ENCODE results near the gene ABHD12B. TPM values are rescaled to one million over a fixed set of nuclear protein-coding genes. Genes with fewer than 3 reads are reported as not detected.
"Not testable (repeated sequence)": the region's sequence is repeated elsewhere in the genome, so short reads cannot be mapped to it uniquely, and the experiment has no call there.

Gene ABHD12B
- polyA plus RNA-seq, 1 of the 3 experiments (the other 2 are of a cell fraction), result not detected

DNA sequence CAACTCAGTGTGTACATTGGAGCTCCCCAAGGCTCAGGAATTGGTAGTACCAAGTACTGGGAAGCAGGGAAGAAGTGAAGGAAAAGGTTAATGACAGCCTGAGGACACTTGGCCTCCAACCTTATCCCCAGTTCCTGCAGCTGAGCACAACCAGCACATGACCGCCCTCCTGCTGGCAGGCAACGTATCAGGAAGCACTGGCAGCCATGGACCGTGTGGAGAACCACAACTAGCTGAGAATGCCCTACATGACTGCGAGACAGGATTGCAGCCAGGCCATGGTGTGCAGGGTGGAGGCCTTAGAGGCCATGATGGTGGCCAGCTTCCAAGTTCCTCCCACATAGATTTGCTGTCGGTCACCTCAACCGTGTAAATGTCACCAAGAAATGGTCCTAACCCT is 45.6 kb downstream of the ABHD12B start:
- Histone ChIP-seq H2AFZ (ENCODE audit: low read depth) (no peak overlapping the region), H3K9me3 (no peaks in the 10 kb centered on the region), H3F3A (replicated peaks; ENCODE audit: insufficient read depth) (peaks cover 7% of the 10 kb centered on the region), H3K9me2 (no peaks in the 10 kb centered on the region), H3K9ac (no peak overlapping the region), H3K36me3 (replicated peaks in 1 of 2; ENCODE audit: control insufficient read depth in 1 of 2, insufficient read depth in 2 of 2, low read length in 1 of 2) (peaks cover 19 to 37% of the 10 kb centered on the region in 2 experiments), H3K27me3 (ENCODE audit: insufficient read depth) (no peaks in the 10 kb centered on the region), H3K27ac (ENCODE audit: low read depth in 2 of 2, low read length in 1 of 2) (no peak overlapping the region), H3K79me2 (ENCODE audit: insufficient read depth) (no peaks in the 10 kb centered on the region), H3K4me2 (no peak overlapping the region), H3K4me1 (ENCODE audit: control insufficient read depth in 1 of 2, insufficient read depth in 2 of 2, low read depth in 1 of 2, low read length in 1 of 2) (no peaks in the 10 kb centered on the region; a peak in 1 of 4 replicates), H4K20me1 (ENCODE audit: insufficient read depth) (no peaks in the 10 kb centered on the region), H3K4me3 (ENCODE audit: low read depth in 2 of 2, low read length in 1 of 2) (no peak overlapping the region)
- TF ChIP-seq CHD2 (IDR thresholded peaks at IDR 0.05; ENCODE audit: low read length, partially characterized antibody) (no peak), NFIC (IDR thresholded peaks at IDR 0.05; ENCODE audit: borderline replicate concordance) (no peak)
- CTCF ChIA-PET, result no interaction called here
- DNase-seq, result no peak
- 100% methylated on average over 5 of the region's 6 CpGs for WGBS (ENCODE audit: low lambda C conversion rate)
- POLR2A ChIA-PET, result no interaction called here

DNA sequence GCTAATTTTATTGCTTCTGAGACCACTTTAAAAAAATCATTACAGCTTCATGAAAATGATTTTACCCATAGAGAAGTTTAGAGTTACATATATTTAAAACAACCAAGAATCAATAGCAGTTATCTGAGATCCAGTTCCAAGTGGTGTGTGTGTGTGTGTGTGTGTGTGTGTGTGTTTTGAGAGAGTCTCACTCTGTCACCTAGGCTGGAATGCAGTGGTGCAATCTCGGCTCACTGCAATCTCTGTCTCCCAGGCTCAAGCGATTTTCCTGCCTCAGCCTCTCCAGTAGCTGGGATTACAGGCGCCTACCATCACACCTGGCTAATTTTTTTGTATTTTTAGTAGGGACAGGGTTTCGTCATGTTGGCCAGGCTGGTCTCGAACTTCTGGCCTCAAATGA is 47.7 kb downstream of the ABHD12B start:
- CTCF ChIA-PET; H2AFZ ChIP-seq (ENCODE audit: low read depth); H3F3A ChIP-seq (replicated peaks; ENCODE audit: insufficient read depth); H3K27ac ChIP-seq (ENCODE audit: low read depth in 2 of 2, low read length in 1 of 2); H3K79me2 ChIP-seq (ENCODE audit: insufficient read depth); POLR2A ChIA-PET; H3K9ac ChIP-seq; H3K4me1 ChIP-seq (ENCODE audit: control insufficient read depth in 1 of 2, insufficient read depth in 2 of 2, low read depth in 1 of 2, low read length in 1 of 2); H3K27me3 ChIP-seq (ENCODE audit: insufficient read depth); DNase-seq; H3K4me3 ChIP-seq (ENCODE audit: low read depth in 2 of 2, low read length in 1 of 2); H3K9me3 ChIP-seq; H3K4me2 ChIP-seq; H3K9me2 ChIP-seq; H4K20me1 ChIP-seq (ENCODE audit: insufficient read depth): not testable (repeated sequence)
- 94% methylated on average over 5 of the region's 5 CpGs for WGBS (ENCODE audit: low lambda C conversion rate)
- H3K36me3 ChIP-seq (replicated peaks in 1 of 2; ENCODE audit: control insufficient read depth in 1 of 2, insufficient read depth in 2 of 2, low read length in 1 of 2), result peaks cover 16 to 43% of the 10 kb centered on the region in 2 experiments

DNA sequence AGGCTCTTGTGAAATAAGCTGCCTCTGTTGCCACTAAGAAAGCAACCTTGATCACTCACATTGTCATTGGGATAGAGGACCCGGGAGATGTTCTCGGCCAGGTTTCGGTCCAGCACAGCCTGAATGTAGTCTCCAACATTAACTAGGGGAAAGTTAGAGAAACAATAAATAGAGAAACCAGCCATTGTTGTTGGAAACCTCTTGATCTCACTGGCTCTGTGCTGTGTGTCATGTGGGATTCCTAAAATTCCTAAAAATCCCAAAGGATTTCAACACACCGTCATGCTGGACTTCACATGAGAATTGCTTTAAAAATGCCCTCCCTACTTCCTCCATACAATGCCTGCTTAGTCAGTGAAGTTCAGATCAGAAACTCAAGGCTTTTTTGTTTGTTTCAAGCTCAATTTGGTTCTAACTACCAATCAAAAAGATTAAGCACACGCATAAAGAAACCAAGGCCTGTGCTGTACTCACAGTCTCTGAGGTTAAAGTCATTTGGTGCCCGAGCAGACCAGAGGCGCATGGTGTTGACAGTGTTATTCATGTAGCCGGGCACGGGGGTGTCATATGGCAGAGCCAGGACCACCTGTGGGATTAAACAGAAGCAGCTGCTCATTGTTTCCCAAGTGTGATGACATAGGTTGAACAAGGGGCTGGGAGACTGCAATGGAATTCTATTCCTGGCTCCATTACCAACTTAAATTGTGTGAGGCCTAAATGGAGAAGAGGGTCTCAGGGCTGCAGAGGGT is 48.8 kb downstream of the ABHD12B start:
- peaks cover 7% of the 10 kb centered on the region for H3F3A ChIP-seq (replicated peaks; ENCODE audit: insufficient read depth)
- WGBS (ENCODE audit: low lambda C conversion rate), result 87% methylated on average over 9 of the region's 9 CpGs
- no peak overlapping the region for H3K9ac ChIP-seq
- H3K4me1 ChIP-seq (ENCODE audit: control insufficient read depth in 1 of 2, insufficient read depth in 2 of 2, low read depth in 1 of 2, low read length in 1 of 2), result peaks cover 0 to 7% of the 10 kb centered on the region in 2 experiments; a peak in 3 of 4 replicates
- H4K20me1 ChIP-seq (ENCODE audit: insufficient read depth), result no peaks in the 10 kb centered on the region
- ChIA-PET CTCF (no interaction called here), POLR2A (no interaction called here)
- peak overlapping the region in 1 of 2 experiments; percentile 47; a peak in 2 of 4 replicates for H3K27ac ChIP-seq (ENCODE audit: low read depth in 2 of 2, low read length in 1 of 2)
- H2AFZ ChIP-seq (ENCODE audit: low read depth), result peak overlapping the region; percentile 16; the same call in 1 of the 2 replicates
- H3K27me3 ChIP-seq (ENCODE audit: insufficient read depth), result no peaks in the 10 kb centered on the region
- H3K79me2 ChIP-seq (ENCODE audit: insufficient read depth), result no peaks in the 10 kb centered on the region
- H3K9me2 ChIP-seq, result no peaks in the 10 kb centered on the region
- H3K36me3 ChIP-seq (replicated peaks in 1 of 2; ENCODE audit: control insufficient read depth in 1 of 2, insufficient read depth in 2 of 2, low read length in 1 of 2), result peaks cover 13 to 35% of the 10 kb centered on the region in 2 experiments
- DNase-seq, result no peak
- H3K9me3 ChIP-seq, result no peaks in the 10 kb centered on the region
- TF ChIP-seq, protein P1, sequence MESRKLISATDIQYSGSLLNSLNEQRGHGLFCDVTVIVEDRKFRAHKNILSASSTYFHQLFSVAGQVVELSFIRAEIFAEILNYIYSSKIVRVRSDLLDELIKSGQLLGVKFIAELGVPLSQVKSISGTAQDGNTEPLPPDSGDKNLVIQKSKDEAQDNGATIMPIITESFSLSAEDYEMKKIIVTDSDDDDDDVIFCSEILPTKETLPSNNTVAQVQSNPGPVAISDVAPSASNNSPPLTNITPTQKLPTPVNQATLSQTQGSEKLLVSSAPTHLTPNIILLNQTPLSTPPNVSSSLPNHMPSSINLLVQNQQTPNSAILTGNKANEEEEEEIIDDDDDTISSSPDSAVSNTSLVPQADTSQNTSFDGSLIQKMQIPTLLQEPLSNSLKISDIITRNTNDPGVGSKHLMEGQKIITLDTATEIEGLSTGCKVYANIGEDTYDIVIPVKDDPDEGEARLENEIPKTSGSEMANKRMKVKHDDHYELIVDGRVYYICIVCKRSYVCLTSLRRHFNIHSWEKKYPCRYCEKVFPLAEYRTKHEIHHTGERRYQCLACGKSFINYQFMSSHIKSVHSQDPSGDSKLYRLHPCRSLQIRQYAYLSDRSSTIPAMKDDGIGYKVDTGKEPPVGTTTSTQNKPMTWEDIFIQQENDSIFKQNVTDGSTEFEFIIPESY (IDR thresholded peaks at IDR 0.05; ENCODE audit: borderline replicate concordance, low read depth), result no peak
- TF ChIP-seq EP300 (IDR thresholded peaks at IDR 0.05; ENCODE audit: borderline replicate concordance in 1 of 2, low read depth in 1 of 2, low read length in 1 of 2) (no peak), ELF1 (IDR thresholded peaks at IDR 0.05) (no peak), RCOR1 (IDR thresholded peaks at IDR 0.05; ENCODE audit: low read length) (no peak), RAD21 (IDR thresholded peaks at IDR 0.05; ENCODE audit: low read length) (no peak), TCF12 (IDR thresholded peaks at IDR 0.05) (no peak), RFX5 (IDR thresholded peaks at IDR 0.05; ENCODE audit: low read length) (no peak), CHD2 (IDR thresholded peaks at IDR 0.05; ENCODE audit: low read length, partially characterized antibody) (no peak), TEAD4 (IDR thresholded peaks at IDR 0.05; ENCODE audit: borderline replicate concordance, insufficient read depth) (no peak), GABPA (IDR thresholded peaks at IDR 0.05; ENCODE audit: low read depth) (no peak), TAF1 (IDR thresholded peaks at IDR 0.05; ENCODE audit: borderline replicate concordance, low read depth, low read length) (no peak), MXI1 (IDR thresholded peaks at IDR 0.05; ENCODE audit: low read depth, low read length) (no peak)
- TF ChIP-seq, protein P2, sequence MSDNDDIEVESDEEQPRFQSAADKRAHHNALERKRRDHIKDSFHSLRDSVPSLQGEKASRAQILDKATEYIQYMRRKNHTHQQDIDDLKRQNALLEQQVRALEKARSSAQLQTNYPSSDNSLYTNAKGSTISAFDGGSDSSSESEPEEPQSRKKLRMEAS (IDR thresholded peaks at IDR 0.05; ENCODE audit: low read depth), result no peak
- TF ChIP-seq, protein P3, sequence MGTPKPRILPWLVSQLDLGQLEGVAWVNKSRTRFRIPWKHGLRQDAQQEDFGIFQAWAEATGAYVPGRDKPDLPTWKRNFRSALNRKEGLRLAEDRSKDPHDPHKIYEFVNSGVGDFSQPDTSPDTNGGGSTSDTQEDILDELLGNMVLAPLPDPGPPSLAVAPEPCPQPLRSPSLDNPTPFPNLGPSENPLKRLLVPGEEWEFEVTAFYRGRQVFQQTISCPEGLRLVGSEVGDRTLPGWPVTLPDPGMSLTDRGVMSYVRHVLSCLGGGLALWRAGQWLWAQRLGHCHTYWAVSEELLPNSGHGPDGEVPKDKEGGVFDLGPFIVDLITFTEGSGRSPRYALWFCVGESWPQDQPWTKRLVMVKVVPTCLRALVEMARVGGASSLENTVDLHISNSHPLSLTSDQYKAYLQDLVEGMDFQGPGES (IDR thresholded peaks at IDR 0.05; ENCODE audit: low read depth, low read length), result no peak
- TF ChIP-seq, protein P4, sequence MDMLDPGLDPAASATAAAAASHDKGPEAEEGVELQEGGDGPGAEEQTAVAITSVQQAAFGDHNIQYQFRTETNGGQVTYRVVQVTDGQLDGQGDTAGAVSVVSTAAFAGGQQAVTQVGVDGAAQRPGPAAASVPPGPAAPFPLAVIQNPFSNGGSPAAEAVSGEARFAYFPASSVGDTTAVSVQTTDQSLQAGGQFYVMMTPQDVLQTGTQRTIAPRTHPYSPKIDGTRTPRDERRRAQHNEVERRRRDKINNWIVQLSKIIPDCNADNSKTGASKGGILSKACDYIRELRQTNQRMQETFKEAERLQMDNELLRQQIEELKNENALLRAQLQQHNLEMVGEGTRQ (IDR thresholded peaks at IDR 0.05; ENCODE audit: borderline replicate concordance, low read depth, low read length), result no peak
- 0 out of 2 replicates have a peak overlapping the region, but pooled peaks have one; percentile 30 for H3K4me2 ChIP-seq
- H3K4me3 ChIP-seq (ENCODE audit: low read depth in 2 of 2, low read length in 1 of 2), result no peak overlapping the region
